KMS-11 (cell line): ENCODE data around the gene ADRB1.

Experiments
- H2AFZ ChIP-seq: fragments of 200-600 bp; sonication (generic); 2 replicates; pipeline ENCODE4 v1.6.1; 2016; ENCODE audit warnings: antibody characterized with exemption, mixed run types, low read depth
- H3K27ac ChIP-seq: fragments of 200-600 bp; sonication (generic); 2 replicates; pipeline ENCODE4 v1.6.1; 2016; ENCODE audit warnings: mild to moderate bottlenecking, mixed run types
- H3K27me3 ChIP-seq: fragments of 200-600 bp; sonication (generic); 2 replicates; pipeline ENCODE4 v1.6.1; 2017; ENCODE audit warnings: mild to moderate bottlenecking, low read depth, mixed run types, moderate library complexity; ENCODE audit not compliant: insufficient read depth
- H3K36me3 ChIP-seq: fragments of 200-600 bp; sonication (generic); 2 replicates; pipeline ENCODE4 v1.6.1; 2017; ENCODE audit warnings: mild to moderate bottlenecking, mixed run types; ENCODE audit not compliant: insufficient read depth
- H3K4me1 ChIP-seq: fragments of 200-600 bp; sonication (generic); 2 replicates; pipeline ENCODE4 v1.6.1; 2016; ENCODE audit warnings: mild to moderate bottlenecking, low read depth, mixed run types; ENCODE audit not compliant: poor library complexity, severe bottlenecking
- H3K4me2 ChIP-seq: fragments of 200-600 bp; sonication (generic); 2 replicates; pipeline ENCODE4 v1.7.0; 2016; ENCODE audit warnings: mild to moderate bottlenecking, mixed run types
- H3K4me3 ChIP-seq: fragments of 200-600 bp; sonication (generic); IDR thresholded peaks from 2 replicates; pipeline ENCODE4 v1.6.1; 2017; ENCODE audit warnings: low read depth, low read length, mixed read lengths; ENCODE audit not compliant: insufficient read depth
- H3K79me2 ChIP-seq: fragments of 200-600 bp; sonication (generic); 2 replicates; pipeline ENCODE4 v1.6.1; 2016; ENCODE audit warnings: low read depth, mixed run types; ENCODE audit not compliant: insufficient read depth
- H3K9ac ChIP-seq: fragments of 200-600 bp; sonication (generic); 2 replicates; pipeline ENCODE4 v1.6.1; 2016; ENCODE audit warnings: mild to moderate bottlenecking, mixed run types
- H4K20me1 ChIP-seq: fragments of 200-600 bp; sonication (generic); 2 replicates; pipeline ENCODE4 v1.6.1; 2016; ENCODE audit warnings: mild to moderate bottlenecking, mixed run types; ENCODE audit not compliant: insufficient read depth
- CTCF ChIP-seq: fragments of 200-600 bp; sonication (generic); conservative IDR thresholded peaks from 2 replicates; pipeline ENCODE4 v1.6.1; 2017; ENCODE audit warnings: low read depth, mild to moderate bottlenecking, antibody characterized with exemption, low read length, moderate library complexity, mixed read lengths

Gene ADRB1

DNA sequence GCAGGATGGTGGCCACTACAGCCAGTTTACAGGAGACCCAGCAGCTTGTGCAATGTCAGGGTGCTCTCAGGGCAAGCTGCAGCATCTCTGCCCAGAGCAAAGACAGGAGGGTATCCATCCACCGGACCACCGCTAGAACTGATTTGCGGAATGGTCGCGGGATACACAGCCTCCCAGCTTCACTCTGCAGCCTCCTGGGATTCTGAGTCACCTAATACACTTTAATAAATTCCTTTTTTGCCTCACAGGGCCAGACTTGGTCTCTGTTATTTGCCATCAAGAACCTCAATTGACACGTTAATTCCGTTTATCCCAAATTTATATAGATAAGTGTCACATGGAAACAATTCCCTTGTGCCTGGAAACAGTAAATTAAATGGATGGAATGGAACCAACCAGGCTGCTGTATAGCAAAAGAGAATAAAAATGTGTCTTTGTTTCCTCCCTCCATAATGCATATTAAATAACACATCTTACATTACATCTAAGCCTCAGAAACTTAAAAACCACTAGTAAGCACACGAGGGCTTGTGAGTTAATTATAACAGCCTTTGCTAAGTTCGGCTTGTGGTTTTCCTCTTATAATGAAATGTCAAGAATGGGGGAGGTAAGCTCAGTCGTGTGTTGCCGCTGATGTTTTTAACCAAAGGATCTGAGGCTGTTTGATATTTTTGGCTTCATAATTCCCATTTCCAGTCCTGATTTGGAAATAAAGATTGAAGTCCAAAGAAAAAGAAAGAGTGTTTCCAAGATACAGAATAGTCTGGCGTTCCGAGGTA is 52.1 kb downstream of the ADRB1 start:
- H3K27me3 ChIP-seq: no peaks in the 10 kb centered on the region
- no peak for TF ChIP-seq CTCF
- no peak overlapping the region for H3K4me3 ChIP-seq
- no peaks in the 10 kb centered on the region for H3K36me3 ChIP-seq
- peak overlapping the region; percentile 37 for H3K4me2 ChIP-seq
- H3K27ac ChIP-seq: no peak overlapping the region
- H3K79me2 ChIP-seq: no peaks in the 10 kb centered on the region
- no peaks in the 10 kb centered on the region for H4K20me1 ChIP-seq
- H3K4me1 ChIP-seq: peaks cover 22% of the 10 kb centered on the region
- no peak overlapping the region for H3K9ac ChIP-seq
- peak overlapping the region; percentile 40 for H2AFZ ChIP-seq
